GM18505 (cell line): Measurements from ENCODE around the gene IRF1.

Experiments used
- ATAC-seq: cut with Tn5 transposase; IDR thresholded peaks from one replicate; pipeline ENCODE4 v1.9.1; 2021; ENCODE audit not compliant: unreplicated experiment
- POLR2A ChIP-seq: IDR thresholded peaks from 4 replicates; pipeline ENCODE4 v1.6.1; 2011; ENCODE audit warnings: borderline replicate concordance; ENCODE audit not compliant: insufficient read depth, insufficient read length; ENCODE audit errors: extremely low read depth

IRF1 gene

DNA sequence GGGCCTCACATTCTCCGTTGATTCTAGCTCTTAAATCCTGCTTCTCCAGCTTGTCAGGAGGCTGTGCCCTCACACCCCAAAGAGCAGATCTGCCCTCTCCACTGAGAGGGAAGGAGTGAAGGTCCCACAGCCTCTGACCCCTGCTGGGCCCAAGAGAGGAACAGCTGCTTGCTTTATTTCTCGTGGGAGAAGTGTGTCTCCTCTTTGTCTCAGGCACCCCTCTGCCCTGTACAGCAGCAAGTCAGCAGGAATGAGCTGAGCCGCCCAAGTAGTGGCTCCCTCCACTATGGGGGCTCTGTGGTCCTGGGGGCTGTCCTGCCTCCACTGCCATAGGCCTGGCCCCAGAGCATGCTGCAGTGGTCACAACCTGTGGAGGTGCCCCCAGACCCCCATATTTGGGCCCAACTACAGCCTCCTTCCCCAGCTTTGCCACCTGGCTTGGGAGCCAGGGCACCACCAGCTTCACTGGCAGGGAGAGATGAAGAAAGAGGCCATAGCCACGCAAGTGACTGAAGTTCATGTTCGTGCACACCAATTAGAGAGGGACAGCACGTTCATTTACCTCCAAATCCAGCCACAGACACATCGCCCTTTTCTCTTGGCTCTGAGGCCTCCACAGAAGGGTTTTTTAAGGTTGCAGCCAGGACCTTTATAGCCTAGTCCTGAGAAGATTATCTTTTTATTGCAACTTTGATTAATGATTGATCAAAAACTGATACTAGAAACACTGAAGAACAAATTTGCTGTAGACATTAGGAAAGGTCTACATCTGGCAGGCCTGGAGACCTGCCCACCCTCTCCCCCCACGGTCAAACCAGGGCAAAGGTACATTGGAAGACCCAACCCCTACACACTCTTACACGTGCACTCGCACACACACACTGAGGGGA lies 27.5 kb downstream of the IRF1 start:
- no peak for ATAC-seq
- TF ChIP-seq POLR2A: no peak

DNA sequence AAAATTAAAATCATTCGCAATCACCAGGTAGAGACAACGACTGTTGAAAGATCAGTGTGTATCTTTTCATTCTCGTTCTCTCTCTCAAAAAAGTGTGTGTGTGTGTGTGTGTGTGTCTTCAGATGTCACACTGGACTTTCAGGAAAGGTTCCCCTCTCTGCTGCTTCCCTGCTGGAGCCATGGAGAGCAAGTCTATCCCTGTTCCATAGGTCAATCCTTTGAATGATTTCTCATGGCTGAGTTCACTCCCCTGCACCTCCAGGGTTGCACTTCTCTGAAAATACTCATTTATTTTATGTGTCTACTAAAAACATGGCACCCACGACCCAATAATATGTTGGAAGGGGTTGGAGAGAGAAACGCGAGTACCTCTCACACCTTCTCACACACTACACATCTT lies 28.2 kb downstream of the IRF1 start:
- ATAC-seq: no peak
- TF ChIP-seq POLR2A: no peak

DNA sequence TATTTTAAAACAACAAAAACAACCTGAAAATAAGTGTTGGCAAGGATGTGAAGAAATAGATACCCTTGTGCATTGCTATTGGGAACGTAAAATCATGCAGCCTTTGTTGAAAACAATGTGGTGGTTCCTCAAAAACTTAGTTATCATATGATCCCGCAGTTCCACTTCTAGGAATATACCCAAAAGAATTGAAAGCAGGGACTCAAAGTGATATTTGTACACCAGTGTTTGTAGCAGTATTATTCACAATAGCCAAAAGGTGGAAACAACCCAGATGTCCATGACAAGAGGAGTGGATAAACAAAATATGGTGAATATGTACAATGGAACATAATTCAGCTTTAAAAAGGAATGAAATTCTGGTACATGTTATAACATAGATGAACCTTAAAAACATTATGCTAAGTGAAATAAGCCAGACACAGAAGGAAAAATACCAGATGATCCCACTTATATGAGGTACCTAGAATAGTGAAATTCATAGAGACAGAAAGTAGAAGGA lies 29.0 kb downstream of the IRF1 start:
- no peak for TF ChIP-seq POLR2A
- no peak for ATAC-seq

DNA sequence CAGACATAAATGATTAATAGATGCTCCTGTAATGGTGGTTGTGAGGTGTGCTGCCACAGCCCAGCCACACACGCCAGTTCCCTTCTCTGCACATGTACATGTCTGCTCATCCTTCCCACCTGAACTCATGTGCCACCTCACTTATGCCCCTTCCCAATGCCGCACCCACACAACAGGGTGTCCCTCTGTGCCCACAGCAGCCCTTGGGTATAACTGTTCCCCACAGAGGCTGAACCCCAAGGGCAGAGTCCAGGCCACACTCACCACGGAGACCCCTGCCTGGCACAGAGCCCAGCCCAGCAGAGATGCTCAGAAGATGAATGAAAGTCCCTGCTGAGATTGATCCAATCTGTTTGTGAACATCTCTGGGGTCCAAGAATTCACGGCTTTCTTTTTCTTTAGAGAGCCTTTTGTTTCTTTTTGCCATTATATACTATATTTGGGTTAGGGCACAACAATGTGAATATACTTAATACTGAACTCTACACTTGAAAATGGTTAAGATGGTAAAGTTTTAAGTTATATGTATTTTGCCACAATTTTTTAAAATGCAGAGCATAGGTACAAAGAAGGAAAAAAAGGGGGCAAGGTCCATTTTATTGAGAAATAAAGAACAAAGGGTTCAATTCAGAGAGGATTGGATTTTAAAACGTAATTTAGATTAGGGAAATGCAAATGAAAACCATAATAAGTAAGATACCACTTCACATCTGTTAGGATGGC lies 29.6 kb downstream of the IRF1 start:
- TF ChIP-seq POLR2A: no peak
- ATAC-seq: no peak

DNA sequence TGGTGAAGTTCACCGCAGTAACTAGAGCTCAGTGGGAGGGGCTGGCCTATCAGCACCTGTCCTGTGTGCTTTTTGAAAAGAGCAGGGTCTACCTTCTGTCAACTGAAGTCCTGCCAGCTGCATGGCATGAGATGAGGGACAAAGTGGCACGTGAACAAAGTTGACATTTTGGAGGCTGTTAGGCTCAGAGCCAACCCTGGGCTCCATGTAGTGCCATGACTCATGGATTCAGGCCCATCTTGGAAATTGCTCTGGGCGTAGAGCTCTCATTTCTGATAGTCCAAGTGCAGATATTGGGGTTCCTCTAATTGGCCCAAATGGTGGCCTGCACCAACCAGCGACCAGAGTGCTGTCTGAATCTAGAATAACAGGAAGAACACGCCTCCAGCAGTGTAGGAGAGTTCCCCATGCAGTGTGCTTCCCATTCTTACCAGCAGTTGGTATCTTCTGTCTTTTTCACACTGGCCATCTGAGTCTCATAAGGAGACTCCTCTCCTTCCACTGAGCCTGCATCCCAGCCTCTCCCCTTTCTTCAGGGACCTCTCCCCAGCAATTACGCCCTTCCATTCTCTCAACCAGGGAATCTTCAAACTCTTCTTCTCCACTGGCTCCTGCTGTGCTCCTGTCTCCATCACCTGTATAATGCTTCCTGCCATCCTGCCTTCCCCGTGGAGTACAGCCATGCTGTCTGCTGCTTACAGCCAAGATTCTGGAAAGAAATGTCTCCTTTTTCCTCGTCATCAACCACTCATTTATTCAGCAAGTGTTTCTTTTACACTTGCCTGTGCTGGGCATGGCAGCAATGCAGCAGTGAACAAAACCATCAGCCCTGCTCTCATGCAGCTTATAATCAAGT lies 30.4 kb downstream of the IRF1 start:
- no peak for ATAC-seq
- no peak for TF ChIP-seq POLR2A

DNA sequence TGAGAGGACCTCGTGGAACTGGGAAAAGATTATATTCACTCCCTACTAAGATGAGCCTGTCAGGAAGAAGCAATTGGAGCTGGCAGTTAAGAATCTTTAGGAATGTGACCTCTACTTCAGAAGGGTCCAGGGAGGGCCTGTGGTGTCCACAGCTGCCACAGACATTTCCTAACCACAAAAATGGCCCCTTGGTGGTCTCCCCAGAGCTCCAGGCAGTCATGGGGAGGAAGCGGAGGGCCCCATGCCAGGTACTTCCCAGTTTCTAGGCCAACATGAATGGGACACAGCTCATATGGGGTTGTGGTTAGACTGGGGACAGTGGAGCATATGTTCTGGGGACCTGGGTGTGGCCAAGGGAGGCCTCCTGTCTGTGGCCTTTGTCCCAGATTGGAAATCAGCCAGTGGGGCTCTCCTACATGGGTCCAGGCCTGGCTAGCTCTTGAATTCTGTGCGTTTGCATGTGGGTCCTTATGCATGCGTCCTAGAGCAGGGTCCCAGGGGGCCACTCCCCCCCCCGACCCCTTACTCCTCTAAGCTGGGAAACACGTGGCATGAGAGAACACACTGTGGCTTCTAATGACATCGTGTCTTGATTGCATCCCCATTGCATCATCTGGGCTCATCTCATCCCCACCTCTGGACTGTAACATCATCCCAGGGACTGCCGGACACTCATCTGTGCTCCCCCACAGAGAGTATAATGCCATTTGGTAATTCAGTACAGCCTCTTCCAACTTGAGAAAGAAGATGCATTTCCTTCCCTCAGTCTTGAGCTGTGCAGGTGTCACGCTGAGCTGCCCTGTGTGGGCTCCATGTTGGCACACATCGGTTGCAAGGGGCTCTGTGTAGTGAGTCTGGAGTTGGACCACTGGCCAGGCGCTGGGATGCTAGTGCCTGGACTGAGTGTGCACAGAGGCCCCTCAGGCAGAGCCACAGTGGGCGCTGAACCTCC lies 31.3 kb downstream of the IRF1 start:
- no peak for TF ChIP-seq POLR2A
- ATAC-seq: no peak

DNA sequence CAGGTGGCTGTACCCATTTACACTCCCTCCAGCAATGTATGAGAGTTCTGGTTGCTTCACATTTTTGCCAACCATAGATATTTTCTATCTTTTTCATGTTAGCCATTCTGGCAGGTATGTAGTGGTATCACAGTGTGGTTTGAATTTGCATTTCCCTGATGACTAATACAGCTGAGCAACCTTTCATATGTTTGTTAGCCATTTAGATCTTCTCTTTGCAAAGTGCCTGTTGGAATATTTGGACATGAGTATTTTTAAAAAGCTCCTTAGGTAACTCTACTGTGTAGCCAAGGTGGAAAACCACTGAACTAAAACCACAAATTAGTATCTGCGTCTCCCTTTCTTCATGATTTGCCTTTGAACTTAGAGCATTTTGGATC lies 31.9 kb downstream of the IRF1 start:
- TF ChIP-seq POLR2A: no peak
- no peak for ATAC-seq

DNA sequence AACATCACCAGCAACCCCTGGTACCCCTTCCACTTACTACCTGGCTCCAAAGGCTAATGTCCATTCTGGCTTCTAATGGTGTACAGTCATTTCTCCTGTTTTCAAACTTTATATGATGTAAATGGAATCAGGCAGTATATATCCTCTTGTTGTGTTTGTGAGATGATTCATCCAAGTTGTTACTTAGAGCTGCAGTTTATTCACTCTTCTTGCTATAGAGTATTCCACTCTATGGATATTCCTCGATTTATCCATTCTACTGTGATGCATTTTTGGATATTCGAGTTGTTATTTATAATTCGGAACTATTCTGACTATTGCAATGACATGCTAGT lies 32.4 kb downstream of the IRF1 start:
- no peak for TF ChIP-seq POLR2A
- no peak for ATAC-seq

DNA sequence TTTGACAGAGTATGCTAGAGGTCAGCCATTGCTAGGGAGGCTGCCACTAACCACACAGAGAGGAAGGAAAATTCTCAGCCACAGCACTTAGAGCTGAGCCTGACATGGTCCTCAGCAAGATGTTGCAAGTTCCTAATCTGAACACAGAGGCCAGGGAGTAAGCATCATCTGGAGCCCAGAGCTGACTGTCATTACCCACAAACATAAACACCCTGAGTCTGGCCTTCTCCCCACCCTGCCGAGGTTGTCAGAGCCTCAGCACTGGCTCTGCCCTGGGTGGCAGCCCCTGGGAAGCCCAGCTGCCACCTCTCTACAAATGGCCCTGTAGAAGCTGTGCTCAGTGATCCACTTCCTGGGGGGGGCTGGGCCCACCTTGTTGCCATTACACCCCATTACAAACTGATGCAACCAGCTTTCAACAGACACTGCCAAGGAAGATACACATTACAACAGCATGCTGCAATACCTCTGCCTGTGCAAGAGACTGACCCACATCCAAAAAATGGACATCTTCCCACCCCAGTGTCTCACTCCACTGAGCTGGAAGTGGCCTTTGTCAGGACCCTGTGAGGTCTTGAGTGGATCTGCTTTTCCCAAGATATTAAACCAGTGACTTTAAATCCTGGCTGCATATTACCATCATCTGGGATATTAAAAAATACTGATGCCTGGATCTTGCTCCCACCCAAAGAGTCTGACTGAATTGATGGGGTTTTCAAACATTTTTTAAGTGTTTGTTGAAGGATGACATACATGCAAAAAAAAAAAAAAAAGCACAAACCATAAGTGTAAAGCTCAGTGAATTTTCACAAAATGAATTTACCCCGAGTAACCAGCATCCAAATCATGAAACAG lies 33.0 kb downstream of the IRF1 start:
- no peak for ATAC-seq
- no peak for TF ChIP-seq POLR2A

DNA sequence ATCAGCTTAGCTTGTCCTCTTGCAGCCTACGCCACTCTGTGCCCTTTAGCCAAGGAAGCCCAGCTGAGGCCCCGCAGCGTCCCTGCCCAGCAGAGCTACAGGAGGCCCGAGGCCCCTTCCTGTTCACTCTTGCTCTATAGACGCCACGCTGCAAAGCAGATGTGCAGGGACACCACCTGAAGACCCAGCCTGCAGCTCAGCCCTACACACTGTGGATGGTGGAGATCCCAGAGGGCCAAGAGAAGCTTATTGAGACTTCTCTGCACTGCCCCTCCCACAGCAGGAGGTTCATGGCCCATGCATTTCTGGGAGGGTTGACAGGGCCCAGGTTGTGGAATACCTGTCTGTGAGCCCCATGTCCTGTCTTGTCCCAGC lies 33.6 kb downstream of the IRF1 start:
- TF ChIP-seq POLR2A: no peak
- peak; percentile 22 for ATAC-seq

DNA sequence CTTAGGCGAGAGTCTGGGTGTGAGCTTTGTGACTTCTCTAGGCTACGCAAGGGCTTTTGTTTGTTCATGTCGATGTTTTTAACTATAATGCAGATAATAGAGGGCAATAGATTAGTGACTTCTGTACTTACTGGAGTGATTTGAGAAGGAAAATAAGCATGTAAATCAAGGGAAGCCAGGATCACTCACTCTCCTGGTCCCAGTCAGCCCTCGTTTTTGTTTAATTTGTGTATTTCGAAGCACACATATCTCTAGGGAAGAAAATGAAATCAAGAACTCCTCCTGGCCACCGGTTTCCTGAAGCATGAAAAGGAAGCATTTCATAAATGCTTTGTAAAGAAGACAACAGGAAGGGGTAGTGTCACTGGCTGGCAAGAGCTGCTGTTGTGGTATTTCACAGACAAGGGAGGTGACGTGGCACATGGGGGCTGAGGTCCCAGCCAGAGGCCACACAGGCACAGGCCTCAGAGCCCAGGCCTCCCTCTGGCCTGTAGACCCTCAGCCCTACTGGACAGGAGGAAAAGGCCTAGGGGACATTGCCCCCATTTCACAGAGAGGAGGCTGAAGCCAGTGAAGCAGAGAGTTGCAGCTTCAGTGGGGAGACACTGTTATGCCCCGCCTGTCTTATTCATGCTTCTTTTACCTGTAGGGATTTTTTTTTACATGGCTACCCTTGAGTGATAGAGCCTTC lies 34.1 kb downstream of the IRF1 start:
- ATAC-seq: peak; percentile 56
- TF ChIP-seq POLR2A: peak; percentile 66
